Measurements from ENCODE around the gene ZCCHC24. TPM values are rescaled to one million over a fixed set of nuclear protein-coding genes. Genes with fewer than 3 reads are reported as not detected.

The ZCCHC24 gene
- total RNA-seq, 1 experiment from 2014 or later = 3.1 TPM

DNA sequence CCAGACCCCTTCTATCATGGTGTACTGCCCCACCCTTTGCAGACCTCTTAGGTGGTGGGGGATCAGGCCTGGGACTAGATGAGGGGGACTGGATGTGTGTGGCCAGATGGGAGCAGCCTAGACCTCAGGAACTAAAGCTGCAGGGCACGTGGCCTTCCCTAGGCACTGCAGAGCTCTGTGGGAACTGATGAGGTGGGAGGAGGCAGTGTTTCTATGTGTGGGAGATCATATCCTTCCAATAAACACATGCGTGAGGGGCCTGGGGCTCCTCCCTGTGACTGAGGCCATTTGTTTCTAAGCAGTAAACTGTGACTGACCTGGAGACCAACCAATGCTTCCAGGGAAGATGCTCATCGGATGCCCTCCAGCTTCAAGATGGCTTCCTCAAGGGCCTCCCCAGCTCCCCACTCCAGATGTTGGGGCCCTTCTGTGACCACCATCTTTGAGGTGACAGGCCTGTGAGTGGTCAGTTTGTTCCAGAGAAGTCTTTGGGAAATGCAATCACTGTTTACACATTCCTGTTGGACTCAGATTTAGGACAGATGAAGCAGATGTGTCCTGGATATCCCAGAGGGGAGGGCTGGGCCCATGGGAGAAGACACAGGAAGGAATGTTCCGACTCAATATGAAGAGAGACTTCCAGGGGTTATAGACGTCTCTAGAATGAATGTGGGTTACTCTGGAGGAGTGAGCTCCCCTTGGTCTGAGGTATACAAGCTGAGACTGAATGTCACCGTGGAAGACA, 23.6 kb upstream of the ZCCHC24 start:
- peaks cover 2% of the 10 kb centered on the region for H3K27me3 Mint-ChIP-seq (ENCODE audit: insufficient read depth, unreplicated experiment)
- BruUV-seq (replicated peaks) = no TSS peak
- no peaks in the 10 kb centered on the region for H3K9me3 Mint-ChIP-seq (ENCODE audit: unreplicated experiment)
- H3K4me3 ChIP-seq (ENCODE audit: low read depth, low read length) = no peak overlapping the region
- no peak for DNase-seq
- no peaks in the 10 kb centered on the region for H3K27me3 ChIP-seq (replicated peaks; ENCODE audit: control insufficient read depth, insufficient read depth, low read length)
- H3K4me1 Mint-ChIP-seq (ENCODE audit: low read depth, unreplicated experiment) = no peaks in the 10 kb centered on the region
- ChIA-PET POLR2A (no interaction called here), CTCF (interaction anchor here (0.8 kb wide), 1 partner anchor 94 kb away, joined by 4 read pairs; no protein-coding TSS in a partner anchor)
- H3K4me1 ChIP-seq = no peaks in the 10 kb centered on the region
- no peak overlapping the region for H3K27ac Mint-ChIP-seq (ENCODE audit: unreplicated experiment)
- intact Hi-C loops (cut with micrococcal nuclease; ENCODE audit: unreplicated experiment) = no loop called here
- H3K9me3 ChIP-seq = no peaks in the 10 kb centered on the region
- no peak for TF ChIP-seq CTCF (IDR thresholded peaks at IDR 0.05; ENCODE audit: insufficient read depth in 1 of 2, low read depth in 1 of 2, low read length in 1 of 2, severe bottlenecking in 1 of 2, unreplicated experiment in 1 of 2)
- H3K4me3 Mint-ChIP-seq (ENCODE audit: unreplicated experiment) = no peak overlapping the region
- H3K36me3 ChIP-seq (ENCODE audit: control insufficient read depth, insufficient read depth, low read length) = no peaks in the 10 kb centered on the region
- H3K36me3 Mint-ChIP-seq (ENCODE audit: insufficient read depth, unreplicated experiment) = no peaks in the 10 kb centered on the region

DNA sequence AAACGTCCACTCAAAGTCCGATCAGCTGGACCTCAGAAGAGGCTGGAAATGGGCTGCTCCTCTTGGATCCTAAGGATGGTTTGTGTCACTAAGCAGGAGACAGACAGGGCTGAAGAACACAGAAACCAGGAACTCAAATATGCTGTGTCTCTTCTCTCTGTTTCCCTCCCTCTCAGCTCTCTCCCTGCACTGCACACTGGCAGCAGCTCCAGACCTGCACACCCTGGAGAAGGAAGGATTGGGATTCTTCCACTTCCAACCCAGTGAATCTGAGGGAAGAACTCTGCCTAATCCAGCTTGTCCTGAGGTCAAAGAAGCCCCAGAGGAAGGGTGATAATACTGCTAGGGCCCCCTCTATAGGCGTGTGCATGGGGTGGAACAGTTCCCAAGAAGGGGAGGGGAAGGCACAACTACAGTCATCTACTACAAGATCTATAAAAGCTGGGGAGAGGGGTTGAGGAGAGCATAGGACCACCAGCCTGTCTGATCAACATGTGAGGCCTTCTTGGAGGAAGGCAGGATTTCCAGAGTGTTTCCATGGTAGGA, 22.7 kb upstream of the ZCCHC24 start:
- intact Hi-C loops (cut with micrococcal nuclease; ENCODE audit: unreplicated experiment) = no loop called here
- H3K9me3 Mint-ChIP-seq (ENCODE audit: unreplicated experiment) = no peaks in the 10 kb centered on the region
- Histone ChIP-seq H3K36me3 (ENCODE audit: control insufficient read depth, insufficient read depth, low read length) (no peaks in the 10 kb centered on the region), H3K4me3 (ENCODE audit: low read depth, low read length) (no peak overlapping the region), H3K27me3 (replicated peaks; ENCODE audit: control insufficient read depth, insufficient read depth, low read length) (no peaks in the 10 kb centered on the region), H3K9me3 (no peaks in the 10 kb centered on the region), H3K4me1 (no peaks in the 10 kb centered on the region)
- H3K4me1 Mint-ChIP-seq (ENCODE audit: low read depth, unreplicated experiment) = no peaks in the 10 kb centered on the region
- BruUV-seq (replicated peaks) = no TSS peak
- H3K4me3 Mint-ChIP-seq (ENCODE audit: unreplicated experiment) = no peak overlapping the region
- ChIA-PET POLR2A (no interaction called here), CTCF (interaction anchor here (0.6 to 0.8 kb wide), 9 partner anchors 11 to 675 kb away, joined by 3 to 10 read pairs (median 6); no protein-coding TSS in a partner anchor)
- H3K36me3 Mint-ChIP-seq (ENCODE audit: insufficient read depth, unreplicated experiment) = no peaks in the 10 kb centered on the region
- DNase-seq = no peak
- no peak overlapping the region for H3K27ac Mint-ChIP-seq (ENCODE audit: unreplicated experiment)
- no peak for TF ChIP-seq CTCF (IDR thresholded peaks at IDR 0.05; ENCODE audit: insufficient read depth in 1 of 2, low read depth in 1 of 2, low read length in 1 of 2, severe bottlenecking in 1 of 2, unreplicated experiment in 1 of 2)
- H3K27me3 Mint-ChIP-seq (ENCODE audit: insufficient read depth, unreplicated experiment) = no peaks in the 10 kb centered on the region

GRCh38 chr10:79465341-79465740, 19.9 kb upstream of the ZCCHC24 start:
- no peak overlapping the region for H3K4me3 ChIP-seq (ENCODE audit: low read depth, low read length)
- no peaks in the 10 kb centered on the region for H3K4me1 ChIP-seq
- ChIA-PET CTCF (no interaction called here), POLR2A (no interaction called here)
- Mint-ChIP-seq H3K36me3 (ENCODE audit: insufficient read depth, unreplicated experiment) (no peaks in the 10 kb centered on the region), H3K27me3 (ENCODE audit: insufficient read depth, unreplicated experiment) (no peaks in the 10 kb centered on the region), H3K9me3 (ENCODE audit: unreplicated experiment) (no peaks in the 10 kb centered on the region), H3K4me1 (ENCODE audit: low read depth, unreplicated experiment) (no peaks in the 10 kb centered on the region), H3K27ac (ENCODE audit: unreplicated experiment) (no peak overlapping the region), H3K4me3 (ENCODE audit: unreplicated experiment) (no peak overlapping the region)
- H3K27me3 ChIP-seq (replicated peaks; ENCODE audit: control insufficient read depth, insufficient read depth, low read length) = no peaks in the 10 kb centered on the region
- H3K9me3 ChIP-seq = no peaks in the 10 kb centered on the region
- no peak for DNase-seq
- no peak for TF ChIP-seq CTCF (IDR thresholded peaks at IDR 0.05; ENCODE audit: insufficient read depth in 1 of 2, low read depth in 1 of 2, low read length in 1 of 2, severe bottlenecking in 1 of 2, unreplicated experiment in 1 of 2)
- no TSS peak for BruUV-seq (replicated peaks)
- no peaks in the 10 kb centered on the region for H3K36me3 ChIP-seq (ENCODE audit: control insufficient read depth, insufficient read depth, low read length)
- intact Hi-C loops (cut with micrococcal nuclease; ENCODE audit: unreplicated experiment) = no loop called here

Data from Caco-2 (cell line).